HG03139 (cell line): ENCODE results near the gene DKKL1.
A peak's percentile ranks its signal among the peaks of the same experiment; 100 is the strongest.
"Not testable (repeated sequence)": the region's sequence is repeated elsewhere in the genome, so short reads cannot be mapped to it uniquely, and the experiment has no call there.

Experiments
- ATAC-seq: cut with Tn5 transposase; IDR thresholded peaks from one replicate; pipeline ENCODE4 v1.9.1; 2021; ENCODE audit not compliant: unreplicated experiment

DKKL1 gene

DNA sequence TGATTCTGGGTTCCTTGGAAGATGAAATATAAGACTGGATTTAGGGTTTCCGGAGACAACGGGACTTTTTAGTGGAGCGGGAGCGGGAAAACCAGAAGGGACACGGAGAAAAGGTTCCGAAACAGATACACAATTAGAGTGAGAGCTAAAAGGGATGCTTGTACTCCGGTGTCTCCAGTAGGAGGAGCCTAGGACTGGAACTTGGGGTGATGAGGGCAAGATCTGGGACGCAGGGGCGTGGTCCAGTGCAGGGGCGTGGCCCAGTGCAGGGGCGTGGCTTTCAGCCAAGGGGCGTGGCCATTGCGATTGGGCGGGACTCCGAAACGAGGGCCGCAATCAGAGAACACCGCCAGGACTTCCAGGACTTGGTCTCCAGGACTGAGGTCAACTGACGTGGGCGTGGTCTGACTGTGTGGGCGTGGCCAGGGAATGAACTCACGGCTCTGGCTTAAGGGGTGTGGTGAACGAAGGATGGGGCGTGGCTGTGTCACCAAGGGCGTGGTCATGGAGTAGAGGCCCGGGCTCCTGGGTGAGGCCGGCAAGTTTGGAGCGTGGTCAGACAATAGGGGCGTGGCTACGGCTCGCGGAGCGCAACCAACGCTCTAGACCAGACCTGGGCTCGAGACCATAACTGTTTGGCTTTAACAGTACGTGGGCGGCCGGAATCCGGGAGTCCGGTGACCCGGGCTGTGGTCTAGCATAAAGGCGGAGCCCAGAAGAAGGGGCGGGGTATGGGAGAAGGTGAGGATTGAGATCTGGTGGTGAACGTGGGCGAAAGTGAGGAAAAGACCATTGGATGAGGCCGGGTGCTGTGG, at the start of gene DKKL1:
Gene DKKL1 (plus strand): TSS at position 610 of the 815 bp plus-strand sequence. CDS start 122 bp downstream, at position 732.
- ATAC-seq = peak; percentile 68

DNA sequence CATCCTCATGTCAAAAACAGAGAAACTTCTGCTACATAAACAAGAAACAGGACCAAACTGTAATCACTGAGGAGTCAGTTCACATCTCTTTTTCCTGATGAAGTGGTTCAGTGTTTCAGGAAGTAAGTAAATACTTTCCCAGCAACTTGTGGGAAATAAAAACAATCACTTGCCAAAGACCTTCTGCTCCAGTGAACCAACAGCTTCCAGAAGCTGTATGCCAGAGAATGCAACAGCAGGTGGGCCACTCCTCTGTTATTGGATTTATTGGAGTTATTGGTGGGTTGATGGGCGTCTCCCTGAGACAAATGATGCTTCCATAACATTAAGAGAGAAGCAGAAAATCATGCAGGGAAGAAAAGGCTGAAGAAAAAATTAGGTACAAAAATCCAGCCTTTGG, 48.6 kb upstream of the DKKL1 start:
- ATAC-seq = no peak

DNA sequence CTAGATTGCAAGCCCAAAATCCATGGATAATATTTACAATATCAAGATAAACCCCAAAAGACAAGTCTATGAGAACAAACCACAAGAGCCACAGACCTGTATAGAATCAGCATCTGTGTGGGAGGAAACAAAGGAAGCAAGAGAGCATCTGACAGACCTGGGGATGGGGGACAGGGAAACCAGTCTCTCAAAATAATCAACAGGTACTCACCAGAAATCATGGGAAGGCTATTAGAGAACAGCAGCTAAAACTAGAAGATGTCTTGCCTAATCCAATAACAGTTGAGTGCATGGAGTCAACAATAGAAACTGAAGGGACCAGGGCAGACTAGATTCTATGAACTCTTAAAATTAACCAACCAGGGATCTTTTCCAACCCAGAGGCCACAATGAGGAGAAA, 47.4 kb upstream of the DKKL1 start:
- ATAC-seq = no peak

DNA sequence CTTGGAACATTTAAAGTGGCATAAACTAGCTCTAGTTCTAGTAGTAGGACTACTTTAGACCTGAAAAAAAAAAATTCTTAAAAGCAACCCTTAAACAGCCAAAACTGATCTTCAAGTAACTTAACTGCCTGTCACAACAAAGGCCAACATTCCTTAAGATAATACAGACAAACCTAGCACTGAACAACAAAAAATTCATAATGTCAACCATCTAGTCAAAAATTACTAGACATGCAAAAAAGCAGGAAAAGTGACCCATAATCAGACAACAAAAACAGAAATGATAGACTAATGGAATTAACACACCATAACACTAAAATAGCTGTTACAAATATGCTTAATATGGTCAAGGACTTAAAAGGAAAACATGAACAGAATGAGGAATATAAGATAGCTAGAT, 45.4 kb upstream of the DKKL1 start:
- no peak for ATAC-seq

DNA sequence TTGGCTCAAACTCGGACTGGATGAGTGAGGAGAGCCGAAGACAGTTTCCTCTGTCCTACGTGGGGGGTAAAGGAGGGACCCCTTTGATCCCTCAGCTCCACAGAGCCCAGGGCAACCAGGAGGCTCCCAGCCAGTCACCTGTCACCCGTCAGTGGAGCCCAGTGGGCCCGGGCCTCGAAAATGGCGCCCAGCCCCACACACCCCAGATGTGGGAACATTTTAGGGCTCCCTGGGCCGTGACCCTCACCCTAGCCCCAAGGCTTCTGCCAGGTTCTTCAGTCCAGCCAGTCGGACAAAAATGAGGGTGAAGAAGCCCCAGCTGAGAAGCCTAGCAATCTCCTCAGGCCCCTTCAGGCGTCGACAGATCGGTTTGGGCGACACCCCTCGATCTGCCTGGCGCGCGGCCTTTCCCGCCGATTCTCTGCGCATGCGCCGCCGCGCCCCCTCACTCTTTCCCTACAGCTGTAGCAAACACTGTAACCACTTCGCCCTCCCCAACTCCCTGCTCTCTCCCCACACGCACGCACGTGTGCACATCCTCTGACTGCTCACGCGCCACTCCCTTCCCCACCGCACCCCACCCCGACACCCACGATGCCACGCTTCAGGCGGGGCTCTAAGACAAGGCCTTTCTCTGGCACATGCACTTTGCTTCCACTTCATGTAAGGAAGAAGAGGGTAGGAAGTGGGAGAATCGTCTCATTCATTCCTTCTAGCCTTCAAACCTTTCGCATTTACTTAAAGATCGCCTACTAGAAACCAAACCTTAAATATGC, 38.7 kb upstream of the DKKL1 start, which contains the start of gene SLC6A16:
Gene SLC6A16 (minus strand): TSS at position 391 of the 776 bp plus-strand sequence. CDS start 13,844 bp downstream, outside the sequence.
- no peak for ATAC-seq

DNA sequence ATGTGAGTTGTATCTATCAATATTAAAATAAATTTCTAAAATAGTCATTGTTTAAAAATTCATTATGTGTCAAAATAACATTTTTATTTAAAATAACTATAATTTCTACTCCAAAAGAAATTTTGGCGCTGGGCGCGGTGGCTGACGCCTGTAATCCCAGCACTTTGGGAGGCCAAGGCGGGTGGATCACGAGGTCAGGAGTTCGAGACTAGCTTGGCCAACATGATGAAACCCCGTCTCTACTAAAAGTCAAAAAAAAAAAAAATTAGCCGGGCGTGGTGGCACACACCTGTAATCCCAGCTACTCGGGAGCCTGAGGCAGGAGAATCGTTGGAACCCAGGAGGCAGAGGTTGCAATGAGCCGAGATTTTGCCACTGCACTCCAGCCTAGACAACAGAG, 37.9 kb upstream of the DKKL1 start:
- not testable (repeated sequence) for ATAC-seq

DNA sequence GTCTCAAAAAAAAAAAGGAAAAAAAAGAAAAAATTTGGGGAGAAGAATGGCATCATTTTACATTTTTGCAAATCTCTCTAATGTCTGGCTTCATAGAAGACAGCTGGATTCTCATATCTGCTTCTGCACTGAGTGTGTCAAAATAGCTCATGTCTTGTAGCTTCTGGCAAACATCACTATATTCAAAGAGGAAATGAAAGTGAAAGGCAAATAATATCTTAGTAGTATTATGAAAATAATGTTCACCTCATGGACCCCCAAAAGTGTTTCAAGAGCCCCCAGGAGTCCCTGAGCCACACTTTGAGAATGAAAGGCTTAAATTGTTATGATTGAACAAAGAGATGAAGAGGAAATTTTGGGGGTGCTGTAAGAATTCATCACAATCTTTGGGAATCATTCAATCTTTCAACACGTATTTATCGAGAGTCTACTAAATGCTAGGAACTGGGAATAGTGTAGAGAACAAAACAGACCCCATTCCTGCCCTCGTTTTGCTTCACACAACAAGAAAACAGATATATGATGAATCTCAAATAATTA, 37.4 kb upstream of the DKKL1 start:
- peak; percentile 49 for ATAC-seq

DNA sequence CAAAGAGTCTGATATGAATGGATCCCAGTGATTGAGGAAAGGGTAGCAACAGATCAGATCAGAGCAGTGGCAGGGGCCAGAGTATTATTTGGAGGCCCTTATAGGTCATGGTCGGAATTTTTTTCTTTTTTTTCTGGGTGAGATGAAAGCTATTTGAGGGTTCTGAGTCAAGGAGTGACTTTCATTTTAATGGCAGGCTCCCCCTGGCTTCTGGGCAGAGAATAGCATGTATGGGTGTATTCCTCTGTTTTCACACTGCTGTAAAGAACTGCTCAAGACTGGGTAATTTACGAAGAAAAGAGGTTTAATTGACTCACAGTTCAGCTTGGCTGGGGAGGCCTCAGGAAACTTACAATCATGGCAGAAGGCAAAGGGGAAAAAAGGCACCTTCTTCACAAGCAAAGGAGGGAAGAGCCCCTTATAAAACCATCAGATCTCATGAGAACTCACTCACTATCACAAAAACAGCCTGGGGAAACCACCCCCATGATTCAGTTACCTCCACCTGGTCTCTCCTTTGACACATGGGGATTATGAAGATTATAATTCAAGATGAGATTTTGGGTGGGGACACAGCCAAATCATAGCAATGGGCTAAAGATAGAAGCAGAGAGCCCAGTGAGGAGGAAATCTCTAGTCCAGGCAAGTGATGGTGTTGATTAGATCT, 35.7 kb upstream of the DKKL1 start:
- no peak for ATAC-seq

DNA sequence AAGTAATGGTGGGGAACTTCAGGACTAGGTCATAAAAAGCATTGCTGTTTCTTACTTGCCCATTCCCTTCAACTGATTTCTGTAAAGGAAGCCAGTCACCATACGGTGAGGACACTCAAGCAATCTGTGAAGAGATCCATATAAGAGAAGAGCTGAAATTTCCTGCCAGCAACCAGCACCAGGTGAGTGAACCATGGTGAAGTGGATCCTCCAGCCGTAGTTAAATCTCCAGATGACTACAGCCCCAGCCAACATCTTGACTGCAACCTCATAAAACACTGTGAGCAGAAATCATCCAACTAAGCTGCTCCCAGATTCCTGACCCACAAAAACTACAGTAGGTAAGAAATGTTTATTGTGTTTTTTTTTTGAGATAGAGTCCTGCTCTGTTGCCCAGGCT, 34.9 kb upstream of the DKKL1 start:
- no peak for ATAC-seq

DNA sequence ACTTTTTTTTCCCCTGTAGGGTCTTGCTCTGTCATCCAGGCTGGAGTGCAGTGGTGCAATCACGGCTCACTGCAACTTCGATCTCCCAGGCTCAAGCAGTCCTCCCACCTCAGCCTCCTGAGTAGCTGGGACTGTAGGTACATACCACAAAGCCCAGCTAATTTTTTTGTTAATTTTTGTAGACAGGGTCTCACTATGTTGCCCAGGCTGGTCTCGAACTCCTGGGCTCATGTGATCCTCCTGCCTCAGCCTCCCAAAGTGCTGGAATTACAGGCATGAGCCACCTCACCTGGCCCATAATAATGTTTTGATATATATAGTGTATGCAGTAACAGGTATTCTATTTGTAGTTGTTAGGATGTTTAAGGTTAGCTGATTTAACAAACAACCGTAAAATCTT, 32.5 kb upstream of the DKKL1 start:
- not testable (repeated sequence) for ATAC-seq

DNA sequence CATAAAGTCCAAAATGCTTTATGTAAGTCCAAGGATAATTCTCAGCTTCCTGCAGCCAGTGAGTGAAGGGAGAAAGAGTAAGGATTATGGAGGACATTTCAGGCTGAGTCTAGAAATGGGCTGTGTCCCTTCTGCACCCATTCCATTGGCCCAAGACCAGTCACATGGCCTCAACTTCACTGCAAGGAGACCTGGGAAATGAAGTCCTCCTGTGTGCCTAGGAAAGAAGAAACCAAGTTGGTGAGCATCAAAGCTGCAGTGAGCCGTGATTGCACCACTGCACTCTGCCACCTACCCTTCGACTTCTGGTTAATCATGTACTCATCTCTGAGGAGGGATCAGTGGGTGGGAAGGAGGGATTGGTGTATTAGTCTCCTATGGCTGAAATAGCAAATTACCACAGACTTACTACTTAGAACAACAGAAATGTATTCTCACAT, 32.0 kb upstream of the DKKL1 start:
- no peak for ATAC-seq

DNA sequence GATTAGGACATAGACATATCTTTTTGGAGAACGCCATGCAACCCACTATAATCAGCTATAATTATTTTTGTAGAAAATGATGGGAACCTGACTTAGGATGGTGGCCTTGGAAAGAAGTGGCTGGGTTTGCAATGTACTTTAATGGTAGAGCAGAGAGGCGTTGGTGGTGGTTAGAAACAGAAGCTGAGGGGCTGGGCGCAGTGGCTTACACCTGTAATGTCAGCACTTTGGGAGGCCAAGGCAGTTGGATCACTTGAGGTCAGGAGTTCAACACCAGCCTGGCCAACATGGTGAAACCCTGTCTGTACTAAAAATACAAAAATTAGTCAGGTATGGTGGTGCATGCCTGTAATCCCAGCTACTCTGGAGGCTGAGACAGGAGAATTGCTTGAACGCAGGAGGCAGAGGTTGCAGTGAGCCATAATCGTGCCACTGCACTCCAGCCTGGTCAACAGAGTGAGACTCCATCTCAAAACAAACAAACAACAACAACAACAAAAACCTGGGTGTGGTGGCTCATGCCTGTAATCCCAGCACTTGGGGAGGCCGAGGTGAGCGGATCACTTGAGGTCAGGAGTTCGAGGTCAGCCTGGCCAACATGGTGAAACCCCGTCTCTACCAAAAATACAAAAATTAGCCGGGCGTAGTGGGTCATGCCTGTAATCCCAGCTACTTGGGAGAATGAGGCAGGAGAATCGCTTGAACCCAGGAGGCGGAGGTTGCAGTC, 30.8 kb upstream of the DKKL1 start:
- ATAC-seq = not testable (repeated sequence)

DNA sequence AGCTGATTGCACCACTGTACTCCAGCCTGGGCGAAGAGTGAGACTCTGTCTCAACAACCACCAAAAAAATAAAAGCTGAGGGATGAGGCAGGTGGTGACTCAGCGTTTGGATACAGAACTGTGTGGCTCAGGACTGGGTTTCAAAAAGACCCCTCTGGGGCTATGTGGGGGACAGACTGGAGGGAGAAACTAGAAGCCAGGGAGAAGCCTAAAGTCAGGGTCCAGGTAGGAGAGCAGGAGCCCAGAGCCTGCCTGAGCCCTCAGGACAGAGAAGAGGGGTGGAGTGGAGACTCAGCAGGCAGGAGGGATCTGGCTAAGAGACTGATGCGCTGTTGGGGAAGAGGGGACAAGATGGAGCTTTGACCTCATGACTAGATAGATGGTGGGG, 30.3 kb upstream of the DKKL1 start:
- ATAC-seq = no peak

DNA sequence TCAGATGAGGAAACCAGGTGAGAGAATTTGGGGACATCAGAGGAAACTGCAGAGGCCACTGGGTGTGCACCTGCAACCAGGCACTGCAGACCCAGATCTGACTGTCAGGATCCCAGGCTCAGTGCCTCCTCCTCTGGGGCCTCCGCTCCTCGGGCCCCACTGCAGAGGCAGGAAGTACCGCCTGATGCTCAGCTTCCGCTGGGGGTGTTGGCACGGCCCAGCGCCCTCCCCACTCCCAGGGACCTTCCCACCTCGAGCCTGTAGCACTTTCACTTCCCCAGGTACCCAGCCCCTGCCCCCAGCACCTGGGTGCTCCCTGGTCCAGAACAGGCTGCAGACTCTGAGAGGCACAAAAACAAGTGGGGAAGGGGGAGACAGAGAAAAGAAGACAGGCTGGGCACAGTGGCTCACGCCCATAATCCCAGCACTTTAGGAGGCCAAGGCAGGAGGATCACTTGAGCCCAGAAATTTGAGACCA, 29.8 kb upstream of the DKKL1 start:
- ATAC-seq = peak; percentile 44

DNA sequence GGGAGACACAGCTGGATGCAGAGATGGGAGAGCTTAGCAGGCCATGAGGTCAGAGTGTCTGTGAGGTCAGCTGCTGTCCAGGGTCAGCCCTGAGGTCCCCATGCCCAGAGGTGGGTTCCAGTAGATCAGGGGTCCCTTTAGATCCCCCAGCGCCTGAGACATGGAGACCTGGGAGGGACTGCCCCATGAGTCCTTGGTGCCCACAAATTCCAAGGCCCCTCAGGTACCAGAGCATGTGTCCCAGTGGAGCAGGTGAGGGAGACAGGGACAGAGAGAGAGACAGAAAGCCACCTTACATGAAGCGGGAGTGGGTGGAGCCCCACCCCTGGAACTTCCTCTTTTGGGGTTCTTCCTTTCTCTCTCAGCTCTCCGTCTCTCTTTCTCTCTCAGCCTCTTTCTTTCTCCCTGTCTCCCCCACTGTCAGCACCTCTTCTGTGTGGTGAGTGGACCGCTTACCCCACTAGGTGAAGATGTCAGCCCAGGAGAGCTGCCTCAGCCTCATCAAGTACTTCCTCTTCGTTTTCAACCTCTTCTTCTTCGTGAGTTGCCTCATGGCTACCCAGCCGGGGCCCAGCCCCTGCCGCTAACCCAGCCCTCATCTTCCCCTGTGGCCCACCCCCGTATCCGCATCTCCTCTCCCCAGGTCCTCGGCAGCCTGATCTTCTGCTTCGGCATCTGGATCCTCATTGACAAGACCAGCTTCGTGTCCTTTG, 28.4 kb upstream of the DKKL1 start, which contains the start of gene CD37:
Gene CD37 (plus strand): TSS at position 336 of the 713 bp plus-strand sequence. CDS start 135 bp downstream, at position 471.
- ATAC-seq = no peak

DNA sequence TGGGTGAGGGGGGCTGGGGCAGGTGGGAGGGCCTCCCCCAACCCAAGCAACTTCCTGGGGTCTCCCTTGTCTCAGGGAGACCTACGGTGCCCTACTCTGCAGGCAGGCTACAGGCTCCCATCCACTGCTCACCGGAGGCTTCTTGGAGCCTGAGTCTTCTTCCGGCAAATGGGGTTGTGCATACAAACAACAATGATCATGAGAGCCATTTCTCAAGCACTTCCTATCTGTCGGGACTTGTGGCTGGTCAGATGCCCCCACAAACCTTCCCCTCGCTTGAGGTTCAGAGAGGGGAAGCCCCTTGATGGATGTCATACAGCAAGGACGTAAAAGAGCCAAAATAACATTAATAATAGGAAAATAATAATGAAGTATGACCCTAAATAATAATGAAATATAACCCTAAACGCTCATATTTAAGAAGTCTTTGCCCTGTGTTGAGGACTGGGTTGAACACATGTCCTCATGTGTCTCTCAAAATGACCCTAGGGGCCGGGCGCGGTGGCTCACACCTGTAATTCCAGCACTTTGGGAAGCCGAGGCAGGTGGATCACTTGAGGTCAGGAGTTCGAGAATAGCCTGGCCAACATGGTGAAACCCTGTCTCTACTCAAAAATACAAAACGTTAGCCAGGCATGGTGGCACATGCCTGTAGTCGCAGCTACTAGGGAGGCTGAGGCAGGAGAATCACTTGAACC, 27.7 kb upstream of the DKKL1 start:
- no peak for ATAC-seq

DNA sequence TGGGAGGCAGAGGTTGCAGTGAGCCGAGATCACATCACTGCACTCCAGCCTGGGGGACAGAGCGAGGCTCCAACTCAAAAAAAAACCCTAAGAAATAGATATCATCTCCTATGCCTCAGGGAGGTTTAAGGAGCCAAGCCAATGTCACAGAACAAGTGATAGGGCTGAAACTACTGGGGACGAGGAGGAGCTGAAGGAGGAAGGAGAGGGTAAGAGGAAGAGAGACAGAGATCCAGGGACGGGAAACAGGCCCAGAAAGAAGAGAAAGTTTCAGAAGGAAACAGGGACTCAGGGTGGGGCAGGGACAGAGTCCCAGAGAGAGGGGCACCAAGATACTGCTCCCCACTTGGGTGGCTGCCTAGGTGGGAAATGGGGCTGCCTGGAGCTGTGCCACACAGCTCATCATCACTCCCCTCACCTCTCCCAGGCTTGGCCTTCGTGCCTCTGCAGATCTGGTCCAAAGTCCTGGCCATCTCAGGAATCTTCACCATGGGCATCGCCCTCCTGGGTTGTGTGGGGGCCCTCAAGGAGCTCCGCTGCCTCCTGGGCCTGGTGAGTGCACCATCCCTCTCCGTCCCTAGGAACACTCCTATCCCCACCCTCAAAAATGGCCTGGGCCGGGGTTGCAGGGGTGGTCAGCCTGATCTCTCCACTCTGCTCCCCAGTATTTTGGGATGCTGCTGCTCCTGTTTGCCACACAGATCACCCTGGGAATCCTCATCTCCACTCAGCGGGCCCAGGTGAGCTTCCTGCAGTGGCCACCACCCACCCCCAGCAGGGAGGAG, 27.0 kb upstream of the DKKL1 start:
- ATAC-seq = no peak
